CD4-positive, alpha-beta T cell (primary cell): ENCODE results near the gene SNED1. TPM values are rescaled to one million over a fixed set of nuclear protein-coding genes. Genes with fewer than 3 reads are reported as not detected.

Experiments
- ATAC-seq: fragments of 200-7000 bp; cut with Tn5 transposase; one replicate; pipeline ENCODE4 v1.10.0; 2022; ENCODE audit warnings: mild to moderate bottlenecking; ENCODE audit not compliant: poor library complexity
- CTCF ChIA-PET: fragments of 350-600 bp; sonication (Branson Sonifier 250); formaldehyde crosslinking; loops from one replicate; lab custom pipeline; 2021; ENCODE audit warnings: antibody characterized with exemption, inconsistent platforms; lab: Charles Lee
- POLR2A ChIA-PET: fragments of 350-600 bp; sonication (Branson Sonifier 250); formaldehyde crosslinking; loops from one replicate; lab custom pipeline; 2021; ENCODE audit warnings: antibody characterized with exemption, inconsistent platforms; lab: Charles Lee
- DNase-seq, 14 experiments: peaks; one replicate each; pipeline ENCODE4 v3.0.0-alpha.2; 2013 to 2020; ENCODE audit warnings: mixed read lengths in 2 of 14
- H3K27ac ChIP-seq, 2 donors: one replicate each; pipeline versions ENCODE4 v1.5.1 to v1.7.0; 2013; ENCODE audit warnings: low read length in 2 of 2, low read depth in 1 of 2, mild to moderate bottlenecking in 1 of 2
- H3K27me3 ChIP-seq, 2 experiments: 1 replicate in 1 of 2; 2 replicates in 1 of 2; pipeline versions ENCODE4 v1.6.1 to v1.7.0; 2013; ENCODE audit warnings: low read length in 2 of 2, control low read depth in 1 of 2, mild to moderate bottlenecking in 1 of 2, moderate library complexity in 1 of 2; ENCODE audit not compliant: insufficient read depth in 2 of 2, control insufficient read depth in 1 of 2
- H3K36me3 ChIP-seq: one replicate; pipeline ENCODE4 v1.6.1; 2013; ENCODE audit warnings: low read length, control low read depth; ENCODE audit not compliant: insufficient read depth
- H3K4me1 ChIP-seq: one replicate; pipeline ENCODE4 v1.6.1; 2013; ENCODE audit warnings: low read length, control low read depth; ENCODE audit not compliant: insufficient read depth
- H3K4me3 ChIP-seq: one replicate; pipeline ENCODE4 v1.5.1; 2013; ENCODE audit warnings: mild to moderate bottlenecking, low read length, moderate library complexity
- H3K9me3 ChIP-seq, 2 experiments: 1 replicate in 1 of 2; 2 replicates in 1 of 2; pipeline versions ENCODE4 v1.6.1 to v1.7.0; 2013; ENCODE audit warnings: low read length in 2 of 2, mild to moderate bottlenecking in 2 of 2, control low read depth in 1 of 2, moderate library complexity in 1 of 2; ENCODE audit not compliant: control insufficient read depth in 1 of 2, insufficient read depth in 1 of 2
- H3K27ac Mint-ChIP-seq: one replicate; pipeline ENCODE4 v1.8.0; 2020; ENCODE audit warnings: mixed read lengths
- H3K27me3 Mint-ChIP-seq: one replicate; pipeline ENCODE4 v1.8.0; 2021; ENCODE audit warnings: mixed read lengths
- H3K36me3 Mint-ChIP-seq: one replicate; pipeline ENCODE4 v1.8.0; 2021; ENCODE audit warnings: low read depth, mixed read lengths
- H3K4me1 Mint-ChIP-seq: one replicate; pipeline ENCODE4 v1.8.0; 2021; ENCODE audit warnings: low read depth, mixed read lengths
- H3K4me3 Mint-ChIP-seq: one replicate; pipeline ENCODE4 v1.8.0; 2020; ENCODE audit warnings: mild to moderate bottlenecking, mixed read lengths
- H3K9me3 Mint-ChIP-seq: one replicate; pipeline ENCODE4 v1.8.0; 2020; ENCODE audit warnings: mixed read lengths
- intact Hi-C, 2 experiments: fragments of 100-400 bp; cut with DNase I in 1 of 2; cut with micrococcal nuclease in 1 of 2; formaldehyde crosslinking; loops; one replicate each; pipeline versions ENCODE4 v1.15.1 to v1.9.0; 2023 to 2025; cut with DNase I, micrococcal nuclease
- total RNA-seq, 174 experiments: library from RNA in 2 of 174; stranded (reverse) in 2 of 174; gene quantifications; one replicate each; pipeline ENCODE4 v1.2.3 and lab custom pipeline; 2021 to 2026
- TF ChIP-seq, protein P1 (sequence below): fragments of 200-600 bp; IDR thresholded peaks from one replicate; pipeline ENCODE4 v1.8.0; 2022; ENCODE audit warnings: antibody characterized with exemption, mild to moderate bottlenecking

Gene SNED1
- total RNA-seq, 2 experiments from 2014 or later = 42.0 to 42.7 TPM

DNA sequence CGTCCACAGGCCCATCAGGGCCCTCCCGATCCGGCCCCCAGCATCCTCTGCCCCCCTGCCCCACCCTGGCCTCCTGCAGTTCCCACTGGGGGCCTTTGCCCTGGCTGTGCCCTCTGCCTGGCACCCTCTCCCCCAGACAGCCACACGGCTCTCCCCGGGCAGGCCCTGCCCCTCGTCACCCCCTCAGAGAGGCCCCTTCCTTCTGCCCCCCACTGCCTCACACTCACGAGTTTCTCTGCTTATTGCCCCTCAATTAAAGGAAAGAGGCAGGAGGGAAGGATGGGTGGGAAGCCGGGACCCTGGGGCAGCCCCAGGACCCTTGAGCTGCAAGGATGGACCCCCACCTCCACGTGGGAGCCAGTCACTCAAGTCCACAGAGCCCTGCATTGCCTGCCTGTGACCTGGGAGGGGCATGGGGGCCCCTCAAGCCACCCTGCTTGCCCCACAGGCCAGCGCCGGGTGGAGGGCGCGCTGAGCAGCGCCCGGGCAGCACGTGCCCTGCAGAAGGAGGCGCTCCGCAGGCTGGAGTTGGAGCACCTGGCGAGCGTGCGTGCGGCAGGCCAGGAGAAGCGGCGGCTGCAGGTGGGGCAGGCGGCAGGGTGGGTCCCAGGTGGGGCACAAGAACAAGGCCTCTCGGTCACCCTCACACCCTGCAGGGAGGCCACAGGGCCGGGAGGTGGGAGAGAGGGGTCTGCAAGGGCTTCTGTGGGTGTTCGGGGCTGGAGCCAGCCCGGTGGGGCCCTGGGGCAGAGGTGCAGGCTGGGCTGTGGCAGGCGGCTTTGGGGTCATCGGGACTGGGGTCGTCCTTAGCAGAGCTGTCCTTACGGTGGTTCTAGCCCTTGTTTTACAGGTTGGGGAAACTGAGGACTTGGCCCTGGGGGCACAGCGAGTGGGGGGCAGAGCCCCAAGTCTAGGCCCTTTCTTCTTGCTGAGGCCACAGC lies 30.5 kb upstream of the SNED1 start:
- H3K27me3 Mint-ChIP-seq = no peaks in the 10 kb centered on the region
- no peak overlapping the region for H3K27ac Mint-ChIP-seq
- TF ChIP-seq, protein P1, sequence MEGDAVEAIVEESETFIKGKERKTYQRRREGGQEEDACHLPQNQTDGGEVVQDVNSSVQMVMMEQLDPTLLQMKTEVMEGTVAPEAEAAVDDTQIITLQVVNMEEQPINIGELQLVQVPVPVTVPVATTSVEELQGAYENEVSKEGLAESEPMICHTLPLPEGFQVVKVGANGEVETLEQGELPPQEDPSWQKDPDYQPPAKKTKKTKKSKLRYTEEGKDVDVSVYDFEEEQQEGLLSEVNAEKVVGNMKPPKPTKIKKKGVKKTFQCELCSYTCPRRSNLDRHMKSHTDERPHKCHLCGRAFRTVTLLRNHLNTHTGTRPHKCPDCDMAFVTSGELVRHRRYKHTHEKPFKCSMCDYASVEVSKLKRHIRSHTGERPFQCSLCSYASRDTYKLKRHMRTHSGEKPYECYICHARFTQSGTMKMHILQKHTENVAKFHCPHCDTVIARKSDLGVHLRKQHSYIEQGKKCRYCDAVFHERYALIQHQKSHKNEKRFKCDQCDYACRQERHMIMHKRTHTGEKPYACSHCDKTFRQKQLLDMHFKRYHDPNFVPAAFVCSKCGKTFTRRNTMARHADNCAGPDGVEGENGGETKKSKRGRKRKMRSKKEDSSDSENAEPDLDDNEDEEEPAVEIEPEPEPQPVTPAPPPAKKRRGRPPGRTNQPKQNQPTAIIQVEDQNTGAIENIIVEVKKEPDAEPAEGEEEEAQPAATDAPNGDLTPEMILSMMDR = no peak
- CTCF ChIA-PET = no interaction called here
- ATAC-seq = no peak
- H3K4me3 ChIP-seq = no peak overlapping the region
- H3K4me1 Mint-ChIP-seq = no peaks in the 10 kb centered on the region
- no peaks in the 10 kb centered on the region for H3K36me3 ChIP-seq
- POLR2A ChIA-PET = no interaction called here
- no peaks in the 10 kb centered on the region for H3K9me3 Mint-ChIP-seq
- no peak overlapping the region for H3K4me3 Mint-ChIP-seq
- intact Hi-C loops = no loop called here
- no peaks in the 10 kb centered on the region for H3K4me1 ChIP-seq
- DNase-seq = no peak
- H3K27me3 ChIP-seq = no peaks in the 10 kb centered on the region
- H3K9me3 ChIP-seq = peaks cover 0 to 6% of the 10 kb centered on the region in 2 experiments
- H3K27ac ChIP-seq = no peak overlapping the region
- H3K36me3 Mint-ChIP-seq = no peaks in the 10 kb centered on the region

- no peak overlapping the region for H3K27ac ChIP-seq
- H3K36me3 ChIP-seq = no peaks in the 10 kb centered on the region
- ChIA-PET CTCF (no interaction called here), POLR2A (no interaction called here)
- no peak overlapping the region for H3K4me3 ChIP-seq
- TF ChIP-seq, protein P1 = no peak
- H3K9me3 ChIP-seq = peaks cover 0 to 13% of the 10 kb centered on the region in 2 experiments
- no peak for DNase-seq
- Mint-ChIP-seq H3K4me3 (no peak overlapping the region), H3K27ac (no peak overlapping the region), H3K36me3 (no peaks in the 10 kb centered on the region), H3K9me3 (peaks cover 2% of the 10 kb centered on the region), H3K27me3 (peaks cover 4% of the 10 kb centered on the region), H3K4me1 (peaks cover 3% of the 10 kb centered on the region)
- intact Hi-C loops = no loop called here
- peak; percentile 24 for ATAC-seq
- H3K4me1 ChIP-seq = no peaks in the 10 kb centered on the region
- no peaks in the 10 kb centered on the region for H3K27me3 ChIP-seq
Measured at GRCh38 chr2:240968731-240969624, 29.4 kb upstream of the SNED1 start.

- ChIA-PET POLR2A (no interaction called here), CTCF (no interaction called here)
- DNase-seq = no peak
- Histone ChIP-seq H3K4me3 (no peak overlapping the region), H3K36me3 (no peaks in the 10 kb centered on the region), H3K27ac (no peak overlapping the region), H3K27me3 (peaks cover under 1 to 5% of the 10 kb centered on the region in 2 experiments), H3K4me1 (peaks cover 9% of the 10 kb centered on the region), H3K9me3 (peaks cover 0 to 13% of the 10 kb centered on the region in 2 experiments)
- TF ChIP-seq, protein P1 = no peak
- ATAC-seq = no peak
- no peak overlapping the region for H3K27ac Mint-ChIP-seq
- no peak overlapping the region for H3K4me3 Mint-ChIP-seq
- H3K4me1 Mint-ChIP-seq = peaks cover 10% of the 10 kb centered on the region
- peaks cover 10% of the 10 kb centered on the region for H3K27me3 Mint-ChIP-seq
- H3K9me3 Mint-ChIP-seq = peaks cover 2% of the 10 kb centered on the region
- H3K36me3 Mint-ChIP-seq = no peaks in the 10 kb centered on the region
- intact Hi-C loops = no loop called here
Measured at GRCh38 chr2:240970104-240970503, 28.3 kb upstream of the SNED1 start.
